Stimulated activated CD8-positive, alpha-beta memory T cell treated with anti-CD3 and anti-CD28 coated beads, Interleukin-7, amount 100 ng/mL, for 4 hours (primary cell): ENCODE results near the gene SYN1.

Experiments used
- DNase-seq, 2 donors: peaks; one replicate each; pipeline ENCODE4 v3.0.0-alpha.2; 2020; ENCODE audit warnings: low read depth in 2 of 2

Gene SYN1

DNA sequence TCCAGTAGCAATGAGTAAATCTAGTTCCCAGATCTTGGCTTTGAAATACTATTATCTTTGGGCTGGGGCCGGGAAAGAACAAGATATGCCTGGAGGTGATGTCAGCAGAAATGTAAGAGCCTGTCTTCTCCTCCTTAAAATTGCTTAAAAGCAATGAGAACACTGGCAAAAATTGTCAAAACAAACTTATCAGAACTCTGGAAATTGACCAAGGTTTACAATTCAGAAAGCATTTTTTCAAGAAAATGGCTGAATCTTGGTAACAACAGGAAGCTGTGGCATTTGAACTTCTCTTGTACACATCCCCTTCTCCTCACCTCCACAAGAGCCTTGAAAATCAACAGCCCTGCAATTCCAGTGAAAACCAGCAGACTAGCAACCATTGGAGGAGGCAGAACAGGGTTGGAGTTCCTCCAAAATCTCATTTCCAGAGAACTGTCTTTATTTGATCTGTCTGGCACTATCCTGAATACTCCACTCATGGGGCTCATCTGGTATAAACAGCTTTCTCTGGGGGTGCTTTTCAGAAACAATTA lies 23.9 kb downstream of the SYN1 start:
- DNase-seq = no peak

DNA sequence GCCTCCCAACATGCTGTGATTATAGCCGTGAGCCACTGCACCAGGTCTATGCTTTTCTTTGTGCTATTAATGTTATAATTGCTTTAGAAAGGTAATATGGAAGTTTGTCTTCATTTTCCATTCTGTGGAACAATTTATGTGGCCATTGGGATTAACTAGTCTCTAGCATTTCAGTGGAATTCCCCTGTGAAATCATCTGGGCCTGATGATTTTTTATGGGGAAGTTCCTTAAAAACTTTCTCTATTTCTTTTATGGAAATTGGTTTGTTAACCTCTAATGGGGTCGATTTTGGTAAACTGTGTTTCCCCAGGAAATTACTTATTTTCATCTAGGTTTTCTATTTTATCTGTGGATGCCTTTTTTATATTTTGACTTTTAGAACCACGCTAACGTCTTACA lies 26.1 kb downstream of the SYN1 start:
- DNase-seq = no peak

DNA sequence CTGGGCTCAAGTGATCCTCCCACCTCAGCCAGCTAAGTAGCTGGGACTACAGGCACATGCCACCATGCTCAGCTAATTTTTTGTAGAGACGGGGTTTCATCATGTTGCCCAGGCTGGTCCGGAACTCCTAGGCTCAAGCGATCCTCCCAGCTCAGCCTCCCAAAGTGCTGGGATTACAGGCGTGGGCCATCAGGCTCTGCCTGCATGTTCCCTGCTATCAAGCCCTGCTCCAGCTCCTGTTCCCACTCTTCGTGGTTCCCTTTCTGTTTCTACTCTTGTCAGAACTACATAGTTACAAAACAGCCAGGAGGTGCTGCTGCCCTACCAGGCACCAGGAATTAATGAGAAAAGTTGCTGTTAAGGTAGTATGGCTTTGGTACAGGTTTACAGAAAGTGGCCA lies 28.7 kb downstream of the SYN1 start:
- DNase-seq = no peak

DNA sequence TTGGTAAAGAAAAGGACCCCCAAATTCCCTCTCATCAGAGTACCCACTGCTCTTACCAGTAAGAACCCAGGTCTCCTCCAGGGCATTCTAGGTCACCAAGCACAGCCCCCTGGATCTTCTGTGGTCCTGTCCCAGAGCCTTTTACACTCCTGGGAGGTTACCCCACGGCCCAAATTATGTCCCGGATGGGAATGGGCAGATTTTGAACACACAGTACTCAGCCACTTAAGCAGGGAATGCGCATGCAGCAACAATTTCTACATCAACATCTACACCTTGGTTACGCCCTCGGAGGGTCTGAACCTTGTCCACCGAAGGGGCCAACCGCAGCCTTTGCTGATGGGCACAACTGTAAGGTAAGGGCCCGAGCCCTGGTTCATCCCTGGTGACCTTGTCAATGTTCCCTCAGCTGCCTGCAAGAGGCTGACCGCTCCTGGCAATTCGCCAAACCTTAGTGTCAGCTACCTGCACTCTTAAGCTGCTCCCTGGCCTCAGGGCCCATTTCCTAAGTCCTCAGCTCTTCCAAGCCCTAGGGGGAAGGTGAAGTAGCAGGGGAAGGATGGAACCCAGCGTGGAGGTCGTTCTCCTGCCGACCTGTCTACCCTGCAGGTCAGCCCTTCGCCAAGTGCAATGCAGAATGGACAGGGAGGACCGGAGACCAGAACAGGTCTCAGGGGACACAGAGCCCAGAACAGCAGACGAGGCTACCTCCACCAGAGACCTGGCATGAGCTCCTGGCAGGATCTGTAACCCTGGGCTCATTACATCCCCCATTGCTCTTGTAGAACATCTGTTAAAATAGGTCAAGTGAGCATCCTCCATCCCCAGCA lies 31.5 kb downstream of the SYN1 start:
- no peak for DNase-seq

DNA sequence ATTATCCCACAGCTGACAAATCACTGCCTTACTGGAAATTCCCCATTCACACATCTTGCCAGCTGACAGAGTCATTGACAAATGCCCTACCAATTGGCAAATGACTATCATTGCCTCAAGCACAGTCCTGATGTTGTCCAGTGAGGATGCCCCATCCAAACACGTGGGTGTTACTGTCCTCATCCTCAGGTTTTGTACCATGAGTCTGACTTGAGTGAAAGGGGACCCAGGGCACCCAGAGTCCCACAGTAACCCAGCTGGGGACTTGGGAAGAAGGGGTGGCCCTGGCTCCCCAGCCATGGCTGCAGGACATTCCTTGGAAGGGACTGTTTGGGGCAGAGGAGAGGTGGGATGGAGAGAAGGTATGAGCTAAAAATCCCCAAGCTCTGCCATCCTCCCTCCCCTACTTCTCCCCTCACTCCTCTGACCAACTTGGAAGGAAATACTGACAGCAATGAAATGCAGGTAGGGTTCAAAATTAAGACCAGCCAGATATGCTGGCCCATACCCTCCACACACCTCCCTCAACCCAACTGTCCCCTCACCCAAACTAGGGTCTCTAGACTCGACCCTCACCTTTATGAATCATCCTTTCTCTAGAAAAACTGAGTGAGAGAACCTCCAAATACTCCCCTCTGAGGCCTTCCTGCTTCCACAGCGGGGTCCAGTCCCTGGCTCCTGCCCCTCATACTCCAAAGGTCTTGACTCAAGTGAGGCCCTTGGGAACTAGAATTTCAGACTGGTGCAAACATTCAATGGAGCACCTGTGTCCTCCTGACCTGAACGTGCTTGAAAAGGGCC lies 32.4 kb downstream of the SYN1 start:
- no peak for DNase-seq

DNA sequence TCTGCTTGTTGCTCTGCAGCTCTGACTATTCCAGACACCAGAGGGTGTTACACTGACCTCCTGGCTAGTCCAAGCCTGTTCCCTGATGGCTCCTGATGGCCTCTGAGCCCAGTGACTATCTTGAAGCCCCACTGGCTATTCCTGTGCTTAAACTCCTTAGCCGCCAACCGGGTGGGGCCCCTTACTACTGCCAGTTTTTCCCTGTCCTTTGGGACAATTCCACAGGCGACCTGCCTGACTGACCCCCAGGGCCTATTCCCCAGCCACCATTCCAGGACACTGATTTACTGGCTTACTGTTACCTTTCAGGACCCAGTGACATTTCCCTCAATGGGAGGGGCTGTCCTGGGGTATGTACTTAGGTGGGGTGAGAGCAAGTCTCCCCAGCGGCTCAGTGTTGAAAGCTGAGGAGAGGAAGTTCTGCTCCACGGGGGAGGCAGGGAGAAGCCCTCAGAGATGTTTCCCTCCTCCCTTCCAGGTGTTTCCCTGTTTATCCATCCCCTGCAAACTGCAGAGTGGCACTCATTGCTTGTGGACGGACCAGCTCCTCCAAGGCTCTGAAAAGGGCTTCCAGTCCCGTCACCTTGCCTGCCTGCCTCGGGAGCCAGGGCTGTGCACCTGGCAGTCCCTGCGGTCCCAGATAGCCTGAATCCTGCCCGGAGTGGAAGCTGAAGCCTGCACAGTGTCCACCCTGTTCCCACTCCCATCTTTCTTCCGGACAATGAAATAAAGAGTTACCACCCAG lies 33.4 kb downstream of the SYN1 start:
- DNase-seq = no peak

DNA sequence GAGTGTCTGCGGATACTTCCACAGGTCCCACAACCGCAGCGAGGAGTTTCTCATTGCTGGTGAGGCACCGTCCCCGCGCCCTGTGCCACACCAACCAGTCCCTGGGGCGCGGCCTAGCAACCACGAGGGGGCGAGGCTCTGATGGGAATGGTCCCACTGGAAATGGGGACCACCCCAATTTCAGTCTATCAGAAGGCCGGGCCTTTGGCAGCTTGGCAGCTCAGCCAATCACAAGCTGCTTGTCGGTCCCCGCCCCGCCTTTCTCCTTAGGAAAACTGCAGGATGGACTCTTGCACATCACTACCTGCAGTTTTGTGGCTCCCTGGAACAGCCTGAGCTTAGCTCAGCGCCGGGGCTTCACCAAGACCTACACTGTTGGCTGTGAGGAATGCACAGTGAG lies 34.4 kb downstream of the SYN1 start:
- DNase-seq = no peak

DNA sequence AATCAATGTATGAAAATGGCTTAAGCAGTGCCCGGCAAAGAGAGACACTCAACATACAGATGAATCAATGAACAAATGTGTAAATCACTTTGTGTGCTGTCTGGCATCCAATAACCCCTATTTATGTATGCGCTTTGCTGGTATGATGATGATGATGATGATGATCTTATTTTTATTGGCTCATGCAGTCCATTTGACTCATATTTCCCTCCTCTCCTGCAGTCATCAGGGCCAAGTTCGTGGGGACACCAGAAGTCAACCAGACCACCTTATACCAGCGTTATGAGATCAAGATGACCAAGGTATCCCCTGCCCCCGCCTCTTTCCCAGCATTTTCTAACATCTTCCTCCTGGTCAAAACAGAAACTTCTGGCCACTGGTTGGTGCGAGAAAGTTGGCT lies 34.9 kb downstream of the SYN1 start:
- no peak for DNase-seq

DNA sequence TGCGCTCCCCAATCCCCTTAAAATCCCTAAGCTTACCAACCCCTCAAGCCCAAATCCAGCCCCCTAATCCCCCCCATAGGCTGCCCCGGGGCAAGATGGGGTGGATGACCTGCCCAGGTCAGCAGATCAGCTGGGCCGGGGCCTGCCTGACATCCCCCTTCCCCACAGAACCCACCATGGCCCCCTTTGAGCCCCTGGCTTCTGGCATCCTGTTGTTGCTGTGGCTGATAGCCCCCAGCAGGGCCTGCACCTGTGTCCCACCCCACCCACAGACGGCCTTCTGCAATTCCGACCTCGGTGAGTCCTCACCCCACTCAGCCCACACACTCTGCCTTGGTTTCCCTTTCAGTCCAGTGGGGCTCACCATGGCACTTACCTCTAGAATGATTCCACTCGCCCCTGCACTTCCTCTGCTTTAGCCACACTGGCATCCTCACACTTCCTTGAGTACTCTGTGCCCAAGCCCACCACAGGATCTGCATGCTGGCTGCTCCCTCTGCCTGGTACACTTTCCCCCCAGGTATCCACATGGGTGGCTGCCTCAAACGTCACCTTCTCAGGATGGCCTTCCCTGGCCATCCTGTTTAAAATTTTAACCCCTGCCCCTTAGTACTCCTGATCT lies 36.3 kb downstream of the SYN1 start:
- DNase-seq = no peak

DNA sequence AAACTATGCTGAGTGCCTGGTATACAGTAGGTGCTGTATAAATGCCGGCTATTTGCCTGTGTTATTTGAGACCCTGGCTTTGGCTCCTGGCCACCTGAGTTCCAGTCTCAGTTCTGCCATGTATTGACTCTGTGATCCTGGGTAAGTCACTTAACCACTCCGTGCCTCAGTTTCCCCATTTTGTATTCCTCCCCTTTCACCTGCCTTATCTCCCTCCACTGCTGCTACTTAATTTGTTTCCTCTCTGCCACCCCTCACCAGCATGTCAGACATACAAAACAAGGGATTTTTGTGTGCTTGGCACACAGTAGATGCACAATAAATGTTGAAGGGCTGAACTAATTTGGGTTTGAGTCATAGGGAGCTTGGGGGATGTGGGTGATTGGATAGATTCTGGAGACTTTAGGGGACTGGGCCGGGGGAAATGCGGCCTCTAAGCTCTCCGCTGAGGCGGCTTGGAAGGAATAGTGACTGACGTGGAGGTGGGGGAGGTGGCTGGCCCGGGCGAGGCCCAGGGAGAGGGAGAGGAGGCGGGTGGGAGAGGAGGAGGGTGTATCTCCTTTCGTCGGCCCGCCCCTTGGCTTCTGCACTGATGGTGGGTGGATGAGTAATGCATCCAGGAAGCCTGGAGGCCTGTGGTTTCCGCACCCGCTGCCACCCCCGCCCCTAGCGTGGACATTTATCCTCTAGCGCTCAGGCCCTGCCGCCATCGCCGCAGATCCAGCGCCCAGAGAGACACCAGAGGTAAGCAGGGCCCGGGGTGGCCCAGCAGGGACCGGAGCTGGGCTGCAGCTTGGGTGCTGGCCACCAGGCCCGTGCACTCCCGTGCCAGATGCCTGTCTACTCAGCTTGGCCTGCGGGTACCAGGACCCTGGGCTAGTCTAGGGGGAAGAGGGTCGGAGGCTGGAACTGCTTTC lies 37.7 kb downstream of the SYN1 start, which contains the start of gene TIMP1:
Gene TIMP1 (plus strand): TSS at position 706 of the 917 bp plus-strand sequence. CDS start 980 bp downstream, outside the sequence.
- peak; percentile 80 to 81 for DNase-seq

DNA sequence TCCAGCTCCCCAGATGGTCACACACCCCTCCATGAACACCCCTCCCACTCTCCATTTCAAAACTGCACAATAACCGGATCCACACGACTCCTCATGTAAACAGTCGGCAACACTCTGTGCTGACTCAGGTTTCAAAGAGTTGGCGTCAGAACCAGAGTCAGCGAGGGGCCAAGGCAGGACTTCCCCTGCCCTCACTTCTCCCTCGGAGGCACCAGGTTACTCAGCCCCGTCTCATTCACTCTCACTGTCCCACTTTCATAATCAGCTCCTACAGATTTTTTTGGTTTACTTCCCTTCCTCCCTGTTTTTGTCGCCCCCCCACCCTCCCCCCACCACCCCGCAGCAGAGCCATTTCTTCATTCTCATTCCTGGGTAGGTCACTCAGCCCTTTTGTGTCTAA lies 40.1 kb downstream of the SYN1 start:
- no peak for DNase-seq

DNA sequence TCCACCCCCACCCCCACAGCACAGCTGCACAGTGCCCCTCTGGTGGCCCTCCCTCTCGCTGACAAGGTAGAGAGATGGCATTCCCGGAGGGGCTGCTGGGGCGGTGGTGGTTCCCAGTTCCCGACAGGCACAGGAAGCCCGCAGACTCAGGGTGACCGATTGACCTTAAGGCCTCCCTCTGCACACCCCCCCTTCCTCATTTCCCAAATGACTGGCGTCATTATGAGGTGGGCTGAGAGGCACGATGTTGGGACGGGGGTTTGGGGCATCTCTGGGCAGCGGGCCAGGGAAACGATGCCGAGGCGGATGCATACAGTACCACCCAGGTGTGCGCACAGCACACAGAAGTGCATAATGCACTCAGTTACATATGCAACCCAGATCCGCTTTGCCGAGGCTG lies 41.0 kb downstream of the SYN1 start:
- DNase-seq = no peak

DNA sequence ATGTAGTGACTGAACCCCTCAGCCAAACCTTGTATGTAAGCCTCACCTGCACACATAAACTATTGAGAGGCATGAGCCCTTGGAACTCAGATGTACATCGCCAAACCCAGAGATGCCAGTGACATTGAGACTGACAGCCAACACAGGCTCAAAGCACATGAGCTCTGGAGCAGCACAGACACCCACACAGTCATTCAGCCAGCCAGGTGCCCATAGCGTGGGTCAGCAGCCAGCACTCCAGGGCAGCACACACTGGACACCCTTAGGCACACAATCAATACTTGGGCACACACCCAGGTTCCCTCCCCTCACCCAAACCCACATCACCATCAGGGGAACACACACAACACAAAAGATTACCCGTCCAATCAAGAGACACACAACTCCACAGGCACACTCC lies 41.8 kb downstream of the SYN1 start:
- no peak for DNase-seq

DNA sequence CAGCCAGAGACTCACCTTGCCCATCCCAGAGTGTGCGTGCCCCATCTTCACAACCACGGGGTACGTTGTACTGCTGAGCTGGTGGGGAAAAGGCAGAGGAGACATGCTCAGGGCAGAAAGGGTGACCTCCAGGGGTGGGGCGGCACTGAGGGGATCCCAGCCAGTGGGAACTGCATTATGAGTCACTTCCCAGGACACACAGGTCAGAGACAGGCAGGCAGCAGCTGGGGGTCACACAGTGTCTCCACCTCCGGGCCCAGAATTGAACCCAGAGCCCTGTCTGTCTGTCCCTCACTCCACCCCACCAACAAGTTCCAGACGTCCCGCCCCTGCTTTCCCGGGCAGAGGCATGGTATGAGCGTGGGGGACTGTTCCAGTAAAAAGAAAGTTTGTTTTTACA lies 42.2 kb downstream of the SYN1 start:
- no peak for DNase-seq

DNA sequence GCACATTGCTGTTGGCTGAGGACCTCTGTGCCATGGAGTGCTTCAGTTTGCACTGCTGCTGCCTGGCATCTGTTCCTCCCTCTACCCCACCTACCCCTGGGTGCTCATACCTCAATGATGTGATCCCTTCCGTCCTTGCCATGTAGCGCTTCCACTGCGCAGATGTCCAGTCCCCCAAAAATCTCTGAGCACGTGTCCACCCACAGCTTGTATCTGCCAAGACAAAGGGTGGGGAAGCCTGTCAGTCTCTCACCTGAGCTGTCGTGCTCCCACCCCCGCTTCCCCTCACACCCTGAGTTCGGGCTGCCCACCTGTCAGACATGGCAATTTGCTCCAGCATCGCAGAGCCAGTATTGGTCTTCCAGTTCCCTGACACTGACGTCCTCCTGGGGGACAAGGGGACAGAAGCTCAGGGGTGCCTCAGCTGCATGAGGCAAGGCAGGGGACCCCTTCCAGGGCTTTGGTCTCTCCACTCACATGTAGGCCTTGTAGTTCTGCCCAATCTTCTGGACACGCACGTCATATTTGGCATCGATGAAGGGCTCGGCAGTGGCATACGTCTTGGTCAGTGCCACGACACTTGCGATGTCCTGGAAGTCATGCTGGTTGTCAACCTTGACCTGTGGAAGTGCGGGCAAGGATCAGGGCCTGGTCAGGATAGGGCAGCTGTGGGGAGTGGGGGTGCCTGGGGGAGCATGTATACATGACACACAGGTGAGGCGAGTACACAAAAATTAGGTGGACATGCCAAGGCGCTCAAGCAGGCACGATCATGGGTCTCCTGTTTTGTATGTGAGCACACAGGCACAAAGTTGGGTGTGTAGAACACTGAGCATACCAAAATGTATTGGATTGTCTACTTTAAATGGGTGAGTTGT lies 43.4 kb downstream of the SYN1 start:
- no peak for DNase-seq

DNA sequence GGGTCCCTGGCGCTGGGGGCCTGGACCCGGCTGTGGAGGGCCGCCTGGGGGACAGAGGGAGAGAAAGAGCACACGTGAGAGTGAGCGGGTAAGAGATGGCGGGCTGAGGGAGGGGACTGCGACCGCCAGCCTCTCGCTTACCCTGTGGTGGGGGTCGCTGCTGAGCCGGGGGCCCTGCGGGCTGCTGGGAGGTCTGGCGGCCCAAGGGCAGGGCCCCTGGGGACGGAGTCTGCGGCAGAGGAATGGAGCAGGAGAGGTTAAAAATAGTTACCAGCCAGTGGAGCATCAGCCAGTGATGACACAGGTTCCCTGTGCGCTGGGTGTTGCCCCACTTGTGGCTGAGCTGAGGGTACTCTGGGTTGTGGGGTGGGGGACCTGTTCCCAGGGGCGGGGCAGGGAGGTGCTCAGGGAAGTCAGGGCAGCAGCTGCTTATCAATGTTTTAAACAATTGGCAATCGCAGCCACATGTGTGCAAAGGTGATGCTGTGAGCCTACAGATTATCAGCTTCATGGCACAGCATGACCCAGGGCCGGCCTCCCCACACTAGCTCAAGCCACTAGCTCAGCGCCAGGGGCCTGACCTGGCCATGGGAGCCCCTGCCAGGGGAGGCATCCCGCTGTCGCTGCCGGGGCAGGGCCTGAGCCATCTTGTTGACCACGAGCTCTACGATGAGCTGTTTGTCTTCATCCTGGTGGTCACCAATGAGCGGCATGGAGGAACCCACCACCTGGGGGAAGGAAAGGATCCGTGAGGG lies 44.9 kb downstream of the SYN1 start:
- DNase-seq = no peak

DNA sequence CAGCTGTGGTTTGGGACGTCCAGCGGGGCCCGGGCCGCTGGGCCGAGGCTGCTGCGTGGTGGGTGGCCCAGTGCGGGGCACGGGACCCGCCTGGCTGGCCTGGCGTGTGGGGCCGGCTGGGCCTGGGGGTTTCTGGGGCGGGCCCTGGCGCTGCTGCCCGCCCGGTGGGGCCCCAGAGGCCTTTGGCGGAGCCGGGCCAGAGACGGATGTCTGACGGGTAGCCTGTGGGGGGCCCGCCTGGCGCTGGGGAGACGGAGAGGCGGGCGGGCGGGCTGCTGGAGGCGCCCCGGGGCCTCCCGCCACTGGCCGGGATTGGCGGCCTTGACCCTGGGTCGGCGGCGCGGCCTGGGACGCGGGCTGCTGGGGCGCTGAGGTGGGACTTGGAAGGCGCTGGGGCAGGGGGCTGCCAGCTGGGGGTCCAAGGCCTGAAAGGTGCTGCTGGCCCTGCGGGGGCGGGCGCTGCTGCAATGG lies 45.5 kb downstream of the SYN1 start:
- DNase-seq = no peak

DNA sequence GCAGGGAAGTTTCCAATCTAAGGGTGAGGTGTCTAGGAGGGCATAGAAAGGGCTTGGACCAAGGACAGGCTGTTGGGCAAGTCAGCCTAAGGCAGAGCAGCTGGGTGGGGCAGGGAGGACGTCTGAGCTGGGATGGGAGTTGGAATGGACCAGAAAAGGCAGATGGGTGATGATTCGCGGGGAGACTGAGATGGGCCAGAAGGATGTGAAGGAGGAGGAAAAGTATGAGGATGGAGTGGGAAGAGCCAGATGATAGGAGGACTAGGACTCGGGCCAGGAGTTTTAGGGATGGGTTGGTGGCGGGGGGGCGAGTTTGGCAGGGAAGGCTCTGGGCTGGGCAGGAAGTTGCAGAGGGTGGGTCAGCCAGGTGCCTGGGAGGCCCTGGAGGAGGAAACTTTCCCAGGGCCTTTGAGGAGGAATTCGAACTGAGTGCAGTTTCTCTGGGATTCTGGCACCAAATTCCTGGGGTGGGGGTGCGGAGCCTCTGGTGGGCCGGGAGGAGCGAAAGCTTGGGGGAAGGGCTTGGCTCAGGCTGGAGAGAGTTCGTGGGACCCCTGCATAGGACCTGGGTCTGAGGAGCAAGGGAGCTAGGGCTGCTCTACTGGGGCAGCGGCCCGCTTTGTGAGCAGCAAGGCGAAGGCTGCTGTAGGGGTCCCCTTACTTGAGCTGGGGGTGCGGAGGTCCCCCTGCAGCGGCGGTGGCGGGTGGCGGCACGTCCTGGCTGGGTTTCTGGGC lies 46.1 kb downstream of the SYN1 start:
- no peak for DNase-seq
